HG02571 (cell line): Measurements from ENCODE around the gene SLC9A3.
"Not testable (repeated sequence)": the region's sequence is repeated elsewhere in the genome, so short reads cannot be mapped to it uniquely, and the experiment has no call there.

Experiments used
- ATAC-seq: cut with Tn5 transposase; IDR thresholded peaks from one replicate; pipeline ENCODE4 v1.9.1; 2021; ENCODE audit warnings: mild to moderate bottlenecking, moderate library complexity; ENCODE audit not compliant: unreplicated experiment

Gene SLC9A3

DNA sequence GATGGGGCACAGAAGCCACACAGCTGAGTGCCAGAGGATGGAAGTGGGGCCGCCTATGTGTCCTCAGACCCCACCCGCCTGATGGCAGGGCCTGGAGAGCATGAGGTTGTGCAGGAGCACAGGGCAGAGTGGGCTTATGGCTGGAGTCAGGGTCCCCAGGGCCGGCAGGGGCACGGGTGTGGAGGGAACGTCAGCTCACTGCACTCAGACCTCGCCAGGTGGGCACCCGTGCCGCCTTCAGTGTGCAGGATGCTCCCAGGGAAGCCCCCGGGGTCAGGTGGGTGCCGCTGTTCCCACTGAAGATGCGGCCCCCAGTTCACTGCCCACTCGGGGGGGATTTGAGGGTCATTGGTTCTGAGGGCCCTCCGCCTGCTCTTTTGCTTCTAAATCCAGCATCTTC, 46.4 kb downstream of the SLC9A3 start:
- ATAC-seq = no peak

DNA sequence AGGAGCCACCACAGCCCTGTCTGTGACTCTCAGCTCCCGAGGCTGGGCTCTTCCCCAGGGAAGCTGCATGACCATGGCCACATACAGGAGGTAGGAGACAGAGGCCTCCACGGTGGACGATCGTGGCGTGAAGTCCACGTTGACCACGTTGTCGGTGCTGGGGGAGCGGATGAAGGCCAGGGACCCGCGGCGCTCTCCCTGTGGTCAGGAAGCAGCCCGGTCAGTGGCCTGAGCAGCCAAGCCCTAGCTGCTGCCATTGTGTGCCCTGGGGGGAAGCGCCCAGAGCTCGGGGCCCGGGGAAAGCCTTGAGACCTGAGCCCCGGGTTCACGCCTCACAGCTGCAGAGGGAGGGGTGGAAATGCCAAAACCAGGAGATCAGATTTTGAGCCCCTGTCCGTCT, 47.0 kb downstream of the SLC9A3 start:
- ATAC-seq = no peak

DNA sequence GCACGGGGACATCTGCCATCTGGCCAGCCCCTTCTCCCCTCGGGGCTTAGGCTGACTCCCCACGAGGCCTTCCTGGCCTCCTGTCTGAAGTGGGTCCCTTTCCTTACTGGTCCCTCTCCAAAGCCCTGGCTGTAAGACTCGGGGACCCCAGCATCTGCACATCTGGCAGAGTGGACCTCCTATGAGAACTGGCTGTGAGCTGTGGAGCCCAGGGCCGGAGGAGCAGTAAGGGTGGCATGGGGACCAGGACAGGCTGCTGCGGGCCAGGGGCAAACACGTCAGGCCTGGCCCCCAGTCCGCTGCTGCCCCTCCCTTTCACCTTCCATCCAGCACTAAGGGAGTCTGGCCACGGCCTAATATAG, 47.5 kb downstream of the SLC9A3 start:
- ATAC-seq = no peak

DNA sequence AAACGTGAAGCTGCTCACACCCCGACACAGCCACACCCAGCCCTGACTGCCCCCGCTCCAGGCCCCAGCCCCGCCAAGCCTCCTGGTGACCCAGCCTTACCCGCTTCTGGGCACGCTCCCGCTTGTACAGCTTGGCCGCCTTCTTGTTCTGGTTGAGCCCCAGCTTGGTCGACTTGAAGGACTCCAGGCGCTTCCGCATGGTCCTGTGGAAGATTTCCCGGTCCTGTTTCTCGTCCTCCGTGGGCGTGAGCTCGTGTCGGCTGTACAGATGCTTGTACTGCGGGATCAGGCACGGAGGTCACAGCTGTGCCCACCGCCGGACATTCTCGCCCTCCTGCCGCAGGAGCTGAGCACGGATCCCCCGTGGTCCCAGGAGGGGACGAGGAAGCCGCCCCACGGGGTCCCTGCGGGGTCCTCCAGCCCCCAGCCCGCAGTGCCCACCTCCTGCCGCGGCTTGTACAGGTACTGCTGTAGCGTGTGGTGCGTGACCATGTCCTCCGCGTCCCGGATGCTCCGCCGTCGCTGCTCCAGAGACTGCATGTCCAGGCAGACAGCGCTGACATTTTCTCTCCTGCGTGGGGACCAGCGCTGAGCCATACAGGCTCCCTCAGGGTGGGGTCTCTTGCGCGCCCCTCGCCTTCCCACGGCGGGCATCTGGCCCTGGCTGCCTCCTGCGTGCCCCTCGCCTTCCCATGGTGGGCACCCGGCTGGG, 48.0 kb downstream of the SLC9A3 start:
- no peak for ATAC-seq

DNA sequence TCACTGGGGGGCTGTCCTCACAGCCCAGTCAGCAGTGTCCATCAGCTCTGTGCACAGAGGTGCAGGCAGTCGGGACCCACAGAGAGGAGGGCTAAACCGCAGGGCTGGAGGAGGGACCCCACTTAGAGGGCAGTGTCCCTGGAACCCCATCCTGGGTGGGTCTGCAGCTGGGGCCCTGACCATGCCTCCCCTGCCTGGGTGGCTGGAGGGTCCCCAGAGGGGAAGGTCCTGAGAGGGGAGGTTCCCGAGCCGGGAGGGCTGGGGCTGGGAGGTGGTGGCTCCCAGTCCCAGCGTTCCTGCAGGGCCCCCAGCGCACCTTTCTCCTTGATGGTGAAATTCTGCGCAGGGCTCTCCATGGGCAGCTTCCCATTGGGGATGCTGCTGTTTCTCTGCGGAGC, 48.5 kb downstream of the SLC9A3 start:
- ATAC-seq = no peak

DNA sequence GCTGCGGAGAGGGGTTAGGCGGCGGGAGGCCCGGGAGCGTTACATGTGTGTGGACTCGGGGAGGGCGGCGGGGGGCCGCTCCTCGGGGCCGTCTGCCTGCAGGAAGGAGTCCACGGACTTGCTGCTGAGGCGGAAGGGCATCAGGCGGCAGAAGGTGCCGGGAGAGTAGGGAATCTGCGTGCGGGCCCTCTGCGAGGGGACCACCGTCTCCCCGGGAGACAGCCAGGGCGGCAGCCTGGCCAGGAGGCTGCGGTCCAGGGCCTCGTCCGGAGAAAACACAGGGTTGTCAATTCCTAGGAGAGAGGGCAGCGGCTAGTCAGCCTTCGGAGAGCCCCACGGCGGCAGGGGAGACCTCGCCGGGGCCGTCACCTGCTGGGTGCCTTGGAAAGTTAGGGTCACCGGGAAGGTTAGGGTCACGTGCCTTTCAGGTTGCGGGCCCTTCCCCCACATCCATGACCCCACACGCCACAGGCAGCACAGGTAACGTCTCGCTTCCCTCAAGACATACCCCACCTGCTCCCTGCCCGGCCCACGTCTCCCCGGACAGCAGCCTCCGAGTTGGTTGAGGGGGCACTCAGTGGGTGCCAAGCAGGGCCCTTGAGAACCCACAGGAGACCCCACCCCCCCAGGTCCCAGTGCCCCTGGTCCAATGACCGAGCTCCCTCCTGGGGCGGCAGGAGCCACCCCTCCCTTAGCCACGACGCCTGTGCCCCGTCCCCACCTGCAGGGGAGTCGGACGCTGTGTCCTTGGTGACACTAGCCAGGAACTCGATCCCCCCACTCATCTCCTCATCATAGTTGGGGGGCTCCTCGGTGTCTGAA, 49.2 kb downstream of the SLC9A3 start:
- no peak for ATAC-seq

DNA sequence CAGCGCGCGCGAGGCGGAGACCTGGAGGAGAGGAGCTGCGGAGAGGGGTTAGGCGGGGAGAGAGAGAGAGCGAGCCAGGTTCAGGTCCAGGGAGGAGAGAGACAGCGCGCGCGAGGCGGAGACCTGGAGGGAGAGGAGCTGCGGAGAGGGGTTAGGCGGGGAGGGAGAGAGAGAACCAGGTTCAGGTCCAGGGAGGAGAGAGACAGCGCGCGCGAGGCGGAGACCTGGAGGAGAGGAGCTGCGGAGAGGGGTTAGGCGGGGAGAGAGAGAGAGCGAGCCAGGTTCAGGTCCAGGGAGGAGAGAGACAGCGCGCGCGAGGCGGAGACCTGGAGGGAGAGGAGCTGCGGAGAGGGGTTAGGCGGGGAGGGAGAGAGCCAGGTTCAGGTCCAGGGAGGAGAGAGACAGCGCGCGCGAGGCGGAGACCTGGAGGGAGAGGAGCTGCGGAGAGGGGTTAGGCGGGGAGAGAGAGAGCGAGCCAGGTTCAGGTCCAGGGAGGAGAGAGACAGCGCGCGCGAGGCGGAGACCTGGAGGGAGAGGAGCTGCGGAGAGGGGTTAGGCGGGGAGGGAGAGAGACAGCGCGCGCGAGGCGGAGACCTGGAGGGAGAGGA, 49.9 kb downstream of the SLC9A3 start:
- not testable (repeated sequence) for ATAC-seq

DNA sequence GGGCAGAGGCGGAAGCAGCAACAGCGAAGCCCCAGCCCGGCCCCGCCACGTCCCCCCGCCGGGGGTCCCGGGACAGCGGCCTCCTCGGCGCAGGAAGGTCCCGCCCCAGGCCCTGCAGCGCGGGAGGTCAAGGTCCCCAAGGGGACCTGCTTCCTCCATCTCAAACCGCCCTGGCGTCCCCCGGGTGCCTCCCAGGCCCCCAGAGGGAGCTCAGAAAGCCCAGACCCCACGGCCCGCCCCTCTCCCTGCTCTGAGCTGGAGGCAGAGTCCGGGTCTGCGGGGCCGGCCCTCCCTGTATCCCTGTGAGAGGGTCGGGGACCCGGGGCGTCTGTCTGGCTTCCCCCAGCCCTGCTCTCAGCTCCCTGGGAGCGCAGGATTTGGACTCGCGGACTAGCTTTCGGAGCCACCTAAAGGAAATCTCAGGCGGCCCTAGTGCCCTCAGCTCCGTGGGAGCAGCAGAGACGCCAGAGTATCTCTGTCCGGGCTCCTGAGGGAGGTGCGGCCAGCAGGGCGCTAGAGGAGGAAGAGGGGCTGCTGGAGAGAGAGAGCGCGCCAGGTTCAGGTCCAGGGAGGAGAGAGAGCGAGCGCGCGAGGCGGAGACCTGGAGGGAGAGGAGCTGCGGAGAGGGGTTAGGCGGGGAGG, 50.6 kb downstream of the SLC9A3 start:
- peak; percentile 14 for ATAC-seq

DNA sequence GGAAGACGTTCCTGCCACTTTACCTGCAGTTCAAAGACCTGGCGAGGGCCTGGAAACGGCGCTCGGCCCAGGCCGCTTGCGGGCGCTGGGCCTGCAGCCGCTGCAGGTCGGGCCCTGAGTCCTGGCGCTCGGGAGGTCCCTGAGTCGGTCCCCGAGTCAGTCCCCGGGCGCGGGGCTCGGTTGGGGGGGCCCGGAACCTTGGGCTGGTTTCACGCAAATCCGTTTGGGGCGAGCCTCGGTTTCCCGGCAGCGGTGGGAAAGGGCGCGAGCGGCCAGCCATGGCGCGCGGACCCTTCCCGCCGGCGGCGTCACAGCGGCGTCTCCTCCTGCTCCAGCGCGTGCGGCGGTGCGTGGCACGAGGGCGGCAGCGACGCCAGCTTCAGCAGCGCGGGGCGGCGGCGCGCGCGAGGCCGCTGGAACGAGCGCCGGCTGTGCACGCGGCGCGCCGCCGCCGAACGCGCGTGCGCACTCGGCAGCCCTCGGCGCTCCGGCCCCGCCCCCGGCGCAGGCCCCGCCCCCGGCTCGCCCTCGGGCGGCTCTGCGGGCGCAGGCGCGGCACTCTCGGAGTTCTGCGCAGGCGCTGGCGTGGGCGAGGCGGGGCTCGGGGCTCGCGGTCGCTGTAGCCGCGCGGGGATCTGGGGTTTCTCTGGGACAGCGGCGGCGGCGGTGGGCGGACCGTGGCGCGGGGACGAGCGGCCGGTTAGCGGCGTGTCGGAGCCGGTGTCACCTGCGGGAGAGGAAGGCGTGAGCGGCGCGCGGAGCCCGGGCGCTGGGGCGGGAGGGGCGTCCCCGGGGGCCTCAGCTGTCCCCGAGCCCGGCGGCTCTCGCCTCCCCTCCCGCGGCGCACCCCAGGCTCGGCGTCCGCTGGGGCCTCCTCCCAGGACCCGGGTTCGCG, 51.3 kb downstream of the SLC9A3 start:
- peak; percentile 65 for ATAC-seq

DNA sequence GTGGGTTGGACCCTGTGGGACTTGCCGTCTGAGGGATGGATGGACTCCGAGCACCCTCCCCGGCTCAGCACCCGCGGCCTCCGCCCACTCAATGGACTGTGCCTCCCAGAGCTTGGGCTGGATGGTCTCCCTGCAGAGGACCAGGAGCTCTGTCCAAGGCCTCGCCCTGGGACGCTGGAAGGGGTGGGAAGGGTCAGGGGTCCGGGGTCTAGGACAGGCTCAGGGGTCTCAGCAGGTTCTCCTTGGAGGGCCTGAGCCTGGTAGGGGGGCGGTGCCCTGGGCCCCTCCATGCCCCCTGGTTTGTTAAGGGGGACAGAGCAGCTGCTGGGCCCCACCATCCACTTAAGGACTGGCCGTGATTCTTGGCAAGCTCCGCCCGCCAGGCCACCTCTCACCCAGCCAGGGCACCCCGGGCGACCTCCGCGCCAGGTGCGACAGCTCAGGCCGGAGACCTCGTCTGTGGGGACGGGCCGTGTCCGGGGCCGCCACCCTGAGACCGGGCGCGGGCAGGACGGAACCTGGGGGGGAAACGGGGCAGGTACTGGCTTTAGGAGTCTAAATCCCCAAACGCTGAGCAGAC, 52.1 kb downstream of the SLC9A3 start:
- ATAC-seq = peak; percentile 10

DNA sequence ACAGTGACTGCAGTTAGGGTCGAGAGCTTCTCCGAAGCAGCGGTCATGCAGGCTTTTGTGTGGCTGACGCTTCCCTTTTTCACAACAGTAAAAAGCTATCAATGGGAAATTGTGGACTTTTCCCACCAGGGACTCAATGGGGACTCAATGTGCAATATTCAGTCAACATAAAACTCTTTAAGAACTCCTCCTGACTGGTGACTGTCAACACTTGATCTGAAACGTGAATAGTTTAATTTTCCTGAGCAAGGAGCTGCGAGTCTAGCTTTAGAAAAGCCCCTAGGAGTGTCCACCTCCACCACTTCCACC, 52.5 kb downstream of the SLC9A3 start:
- ATAC-seq = no peak

DNA sequence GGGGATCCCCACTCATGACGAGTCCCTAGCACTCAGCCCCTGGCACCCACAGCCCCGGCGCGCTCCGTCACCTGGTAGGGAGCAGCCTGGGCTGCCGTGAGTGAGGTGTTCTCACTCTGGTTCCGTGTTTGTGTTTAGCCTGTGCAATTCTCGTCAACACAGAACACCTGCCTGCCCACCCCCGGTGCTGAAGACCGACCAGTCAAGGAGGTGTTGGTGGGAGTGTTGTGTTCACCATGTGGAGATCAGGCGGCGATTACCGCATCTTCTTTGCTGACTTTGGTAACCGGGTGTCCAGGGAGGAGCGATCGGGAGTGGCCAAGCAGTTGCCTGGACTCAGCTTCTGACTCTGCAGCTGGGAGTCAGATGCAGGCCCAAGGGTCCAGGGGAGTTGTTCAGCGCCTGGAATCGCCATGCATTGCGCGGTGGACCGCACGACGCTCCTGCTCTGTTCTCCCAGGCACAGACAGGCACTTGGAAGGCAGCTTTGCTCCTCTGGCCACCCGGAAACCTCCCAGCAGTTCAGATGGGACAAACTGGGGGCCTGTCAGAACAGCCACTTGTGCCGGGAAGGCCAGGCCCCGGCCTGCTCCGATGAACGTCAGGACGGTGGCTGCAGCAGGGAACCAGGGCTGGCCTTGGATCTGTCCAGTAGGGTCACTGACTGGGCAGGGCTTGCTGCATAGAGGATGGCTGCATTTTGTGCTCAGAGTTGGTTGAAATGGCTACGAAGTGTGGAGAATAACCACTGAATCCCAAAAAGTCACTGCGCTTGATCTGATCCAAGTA, 53.1 kb downstream of the SLC9A3 start:
- no peak for ATAC-seq

DNA sequence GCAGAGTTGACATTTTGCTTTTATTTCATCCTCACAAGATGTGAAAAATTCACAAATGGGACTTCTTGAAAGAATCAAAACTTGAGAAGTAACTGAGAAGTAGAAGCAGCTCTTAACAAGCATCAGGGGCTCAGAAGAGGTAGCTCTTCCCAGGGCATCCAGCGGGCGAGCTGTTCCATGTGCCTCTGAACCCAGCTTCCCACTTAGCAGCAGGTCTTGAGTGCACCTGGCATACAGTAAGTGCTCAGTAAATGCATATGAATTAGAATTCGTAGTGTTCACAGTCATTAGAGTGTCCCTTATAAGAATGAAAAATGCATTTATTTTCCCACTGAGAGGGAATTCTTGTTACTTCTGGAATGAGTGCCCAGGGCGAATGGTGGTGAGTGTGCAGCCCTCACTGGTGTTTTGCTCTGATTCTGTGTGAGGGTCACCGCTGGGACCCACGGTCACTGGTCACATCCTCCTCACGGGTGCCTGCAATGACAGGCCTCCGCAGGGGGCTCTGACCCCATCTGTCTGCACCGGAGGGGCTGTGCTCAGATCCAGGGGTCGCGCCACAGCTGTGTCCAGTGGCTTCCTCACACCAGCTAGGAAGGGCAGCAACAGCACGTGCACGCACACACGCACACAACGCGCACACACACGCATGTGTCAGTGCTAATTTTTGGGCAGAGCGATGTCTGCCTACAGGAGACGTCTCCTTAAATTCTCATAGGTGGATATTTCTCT, 54.3 kb downstream of the SLC9A3 start:
- no peak for ATAC-seq

DNA sequence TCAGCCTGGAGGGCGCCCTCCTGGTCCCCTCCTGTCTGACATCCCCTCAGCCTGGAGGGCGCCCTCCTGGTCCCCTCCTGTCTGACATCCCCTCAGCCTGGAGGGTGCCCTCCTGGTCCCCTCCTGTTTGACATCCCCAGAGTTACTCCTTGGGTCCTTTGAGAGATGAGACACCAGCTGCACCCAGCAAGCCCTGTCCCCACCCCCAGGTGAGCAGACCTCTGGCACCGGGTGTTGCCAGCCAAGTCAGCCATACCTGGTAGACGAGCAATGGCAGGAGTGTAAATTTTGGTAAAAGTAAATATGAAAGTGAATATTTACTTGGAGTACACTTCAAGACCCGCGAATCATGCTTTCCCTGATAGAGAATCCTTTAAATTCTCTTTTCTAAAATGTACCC, 55.8 kb downstream of the SLC9A3 start:
- no peak for ATAC-seq

DNA sequence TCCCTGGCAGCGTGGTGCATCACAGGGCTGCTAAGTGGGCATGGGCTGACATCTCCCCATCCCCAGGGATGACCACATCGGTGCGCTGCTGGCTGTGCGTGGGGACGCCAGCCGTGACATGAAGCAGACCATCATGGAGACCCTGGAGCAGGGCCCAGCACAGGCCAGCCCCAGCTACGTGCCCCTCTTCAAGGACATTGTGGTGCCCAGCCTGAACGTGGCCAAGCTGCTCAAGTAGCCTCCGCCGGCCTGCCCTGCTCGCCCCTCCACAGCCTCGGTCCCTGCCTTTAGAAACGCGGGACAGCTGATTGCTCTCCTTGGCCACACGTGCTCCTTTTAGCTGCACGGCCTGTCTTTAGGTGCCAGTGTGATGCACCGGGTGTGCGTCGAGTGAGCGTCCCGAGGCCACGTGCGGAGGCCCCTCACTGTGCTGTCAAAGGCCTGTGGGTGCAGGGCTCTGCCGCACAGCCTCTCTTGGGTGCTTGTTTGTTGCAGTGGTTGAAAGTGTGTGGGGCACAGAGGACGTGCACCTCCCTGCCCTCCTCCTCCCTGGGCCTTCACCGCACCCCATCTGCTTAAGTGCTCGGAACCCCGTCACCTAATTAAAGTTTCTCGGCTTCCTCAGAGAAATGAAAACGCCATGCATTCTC, 57.5 kb downstream of the SLC9A3 start:
- ATAC-seq = no peak

DNA sequence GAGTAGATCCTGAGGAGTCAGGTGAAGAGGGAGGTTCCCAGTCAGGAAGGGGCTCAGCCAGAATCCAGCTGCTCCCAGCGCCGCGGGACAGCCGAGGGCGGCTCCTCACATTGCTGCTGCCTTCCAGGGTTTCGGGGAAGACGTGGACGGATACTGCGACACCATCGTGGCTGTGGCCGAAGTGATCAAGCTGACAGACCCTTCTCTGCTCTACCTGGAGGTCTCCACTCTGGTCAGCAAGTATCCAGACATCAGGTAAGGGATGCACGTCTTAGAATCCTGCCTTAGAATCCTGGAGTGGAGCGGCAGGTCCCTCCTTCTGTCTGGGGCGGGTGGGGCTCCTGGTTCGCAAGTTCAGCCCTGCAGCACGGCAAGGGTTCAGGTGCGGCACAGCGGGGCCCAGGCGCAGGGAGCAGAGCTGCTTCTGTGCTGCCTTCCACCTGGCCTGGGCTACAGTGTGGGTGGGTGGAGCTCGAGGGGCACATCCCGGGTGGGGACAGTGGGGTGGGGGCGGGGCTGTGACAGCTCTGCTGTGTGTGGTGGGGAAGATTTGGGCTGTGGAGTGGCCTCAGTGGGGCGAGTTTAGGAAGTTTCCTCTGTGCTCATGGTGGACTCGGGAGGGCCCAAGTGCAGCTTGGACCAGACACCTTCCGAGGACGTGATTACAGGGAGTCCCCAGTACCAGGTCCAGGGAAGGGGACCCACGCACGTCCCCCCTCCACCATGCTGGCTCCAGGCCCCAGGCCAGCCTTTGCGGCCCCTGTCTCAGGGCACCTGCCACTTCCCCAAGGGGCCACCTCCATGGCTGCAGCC, 58.5 kb downstream of the SLC9A3 start:
- no peak for ATAC-seq

DNA sequence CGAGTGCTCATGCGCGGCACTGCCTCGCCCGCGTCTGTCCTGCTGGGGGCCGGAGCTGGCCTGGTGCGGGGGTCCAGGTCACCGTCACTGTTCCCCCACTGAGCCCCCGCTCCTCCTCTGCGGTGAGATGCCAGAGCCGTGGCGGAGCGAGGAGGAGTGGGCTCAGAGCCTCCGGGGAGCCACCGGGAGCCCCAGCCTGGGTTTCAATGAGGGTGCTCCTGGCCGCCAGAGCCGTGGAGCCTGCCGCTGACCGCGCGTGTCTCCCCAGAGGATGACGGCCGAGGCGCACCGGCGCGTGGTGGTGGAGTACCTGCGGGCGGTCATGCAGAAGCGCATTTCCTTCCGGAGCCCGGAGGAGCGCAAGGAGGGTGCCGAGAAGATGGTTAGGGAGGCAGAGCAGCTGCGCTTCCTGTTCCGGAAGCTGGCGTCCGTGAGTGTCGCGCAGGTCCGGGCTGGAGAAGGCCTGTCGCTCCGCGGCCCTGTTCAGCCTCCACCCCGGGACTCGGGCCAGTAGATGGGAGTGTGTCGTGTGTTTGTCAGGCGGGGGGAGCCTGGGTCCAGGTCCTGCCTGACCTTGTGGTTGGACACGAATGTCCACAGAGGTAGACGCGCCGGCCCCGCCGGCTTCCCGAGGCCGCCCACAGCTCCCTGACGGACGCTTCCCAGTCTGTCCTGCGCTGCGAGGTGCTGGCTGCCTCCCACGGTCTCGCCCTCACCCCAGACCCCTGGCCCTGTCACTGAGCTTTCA, 59.2 kb downstream of the SLC9A3 start:
- ATAC-seq = no peak
